ENCODE measurements around the gene AIFM2. TPM values are rescaled to one million over a fixed set of nuclear protein-coding genes. Genes with fewer than 3 reads are reported as not detected.

AIFM2 gene
- total RNA-seq, 1 experiment from 2014 or later, result 31.1 TPM

DNA sequence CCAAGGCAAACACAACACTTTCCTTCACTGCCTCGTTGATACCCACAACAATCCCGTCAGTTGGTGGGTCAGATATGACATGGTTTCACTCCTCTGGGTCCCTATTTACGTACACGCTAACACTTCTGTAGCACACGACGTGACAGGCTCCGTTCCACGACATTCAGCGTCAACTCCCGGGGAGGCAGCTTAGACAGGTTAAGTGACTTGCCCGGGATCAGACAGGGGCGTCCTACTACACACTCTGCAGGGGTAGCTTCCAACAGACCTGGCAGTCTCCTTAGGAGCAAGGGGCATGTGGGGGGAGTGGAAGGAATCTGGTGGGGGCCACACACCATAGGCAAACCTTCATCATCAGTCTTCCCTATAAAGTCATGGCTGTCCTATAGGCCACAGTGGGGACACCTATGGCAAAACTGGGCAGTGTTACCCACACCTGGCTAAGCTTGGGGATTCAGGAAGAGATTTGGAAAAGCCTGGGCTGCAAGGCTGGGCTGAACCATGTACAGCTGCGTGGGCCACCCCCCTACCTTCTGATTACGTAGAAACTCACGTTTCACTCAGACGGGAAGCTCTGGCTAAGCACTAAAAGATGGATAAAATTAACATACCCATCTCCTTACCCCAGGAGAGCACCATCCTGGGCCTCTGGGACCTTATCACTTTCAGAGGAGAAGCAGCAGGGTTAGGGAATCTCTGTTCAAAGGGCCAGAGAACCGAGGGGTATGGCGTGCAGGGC, 11.9 kb upstream of the AIFM2 start:
- intact Hi-C loops (cut with micrococcal nuclease; ENCODE audit: unreplicated experiment), result no loop called here
- Histone ChIP-seq H3K36me3 (ENCODE audit: control insufficient read depth, insufficient read depth, low read length) (peaks cover 2% of the 10 kb centered on the region), H3K4me1 (peaks cover 15% of the 10 kb centered on the region; the same call in 1 of the 2 replicates), H3K27me3 (replicated peaks; ENCODE audit: control insufficient read depth, insufficient read depth, low read length) (no peaks in the 10 kb centered on the region), H3K4me3 (ENCODE audit: low read depth, low read length) (peak overlapping the region; percentile 74), H3K9me3 (no peaks in the 10 kb centered on the region)
- POLR2A ChIA-PET, result interaction anchor here (0.6 kb wide), 1 partner anchor 31 kb away, joined by 3 read pairs; no protein-coding TSS in a partner anchor
- Mint-ChIP-seq H3K4me3 (ENCODE audit: unreplicated experiment) (peak overlapping the region; percentile 98), H3K9me3 (ENCODE audit: unreplicated experiment) (no peaks in the 10 kb centered on the region), H3K36me3 (ENCODE audit: insufficient read depth, unreplicated experiment) (peaks cover 30% of the 10 kb centered on the region), H3K27me3 (ENCODE audit: insufficient read depth, unreplicated experiment) (no peaks in the 10 kb centered on the region), H3K4me1 (ENCODE audit: low read depth, unreplicated experiment) (peaks cover 8% of the 10 kb centered on the region), H3K27ac (ENCODE audit: unreplicated experiment) (peak overlapping the region; percentile 68)
- DNase-seq, result peak in 1 of 2 experiments; percentile 36
- TF ChIP-seq, protein P1, sequence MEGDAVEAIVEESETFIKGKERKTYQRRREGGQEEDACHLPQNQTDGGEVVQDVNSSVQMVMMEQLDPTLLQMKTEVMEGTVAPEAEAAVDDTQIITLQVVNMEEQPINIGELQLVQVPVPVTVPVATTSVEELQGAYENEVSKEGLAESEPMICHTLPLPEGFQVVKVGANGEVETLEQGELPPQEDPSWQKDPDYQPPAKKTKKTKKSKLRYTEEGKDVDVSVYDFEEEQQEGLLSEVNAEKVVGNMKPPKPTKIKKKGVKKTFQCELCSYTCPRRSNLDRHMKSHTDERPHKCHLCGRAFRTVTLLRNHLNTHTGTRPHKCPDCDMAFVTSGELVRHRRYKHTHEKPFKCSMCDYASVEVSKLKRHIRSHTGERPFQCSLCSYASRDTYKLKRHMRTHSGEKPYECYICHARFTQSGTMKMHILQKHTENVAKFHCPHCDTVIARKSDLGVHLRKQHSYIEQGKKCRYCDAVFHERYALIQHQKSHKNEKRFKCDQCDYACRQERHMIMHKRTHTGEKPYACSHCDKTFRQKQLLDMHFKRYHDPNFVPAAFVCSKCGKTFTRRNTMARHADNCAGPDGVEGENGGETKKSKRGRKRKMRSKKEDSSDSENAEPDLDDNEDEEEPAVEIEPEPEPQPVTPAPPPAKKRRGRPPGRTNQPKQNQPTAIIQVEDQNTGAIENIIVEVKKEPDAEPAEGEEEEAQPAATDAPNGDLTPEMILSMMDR (IDR thresholded peaks at IDR 0.05; ENCODE audit: insufficient read depth in 1 of 2, low read depth in 1 of 2, low read length in 1 of 2, severe bottlenecking in 1 of 2, unreplicated experiment in 1 of 2), result no peak
- CTCF ChIA-PET, result interaction anchor here (0.5 to 3.6 kb wide), 8 partner anchors 8 to 821 kb away, joined by 3 to 124 read pairs (median 20); no protein-coding TSS in a partner anchor
- BruUV-seq (replicated peaks), result TSS peak; percentile 10

DNA sequence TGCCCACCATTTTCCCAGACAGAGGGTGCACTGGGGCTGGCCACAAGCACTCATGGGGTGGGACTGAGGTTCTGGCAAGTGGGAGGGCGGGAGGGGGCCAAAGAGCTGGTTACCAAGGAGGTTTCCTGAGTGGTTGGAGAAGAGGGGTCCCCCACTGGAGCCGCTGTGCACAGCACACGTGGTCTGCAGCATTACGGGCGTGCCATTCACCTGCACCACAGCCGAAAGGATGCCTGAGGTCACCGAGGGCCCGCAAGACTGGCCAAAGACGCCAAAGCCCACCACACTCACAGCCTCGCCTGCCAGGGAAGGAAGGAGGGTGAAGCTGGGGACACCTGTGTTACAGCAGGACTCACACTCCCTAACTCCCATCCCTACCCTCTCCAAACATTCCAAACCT, 9.9 kb upstream of the AIFM2 start:
- Histone ChIP-seq H3K9me3 (no peaks in the 10 kb centered on the region), H3K4me1 (peaks cover 14% of the 10 kb centered on the region; the same call in 1 of the 2 replicates), H3K27me3 (replicated peaks; ENCODE audit: control insufficient read depth, insufficient read depth, low read length) (no peaks in the 10 kb centered on the region), H3K4me3 (ENCODE audit: low read depth, low read length) (no peak overlapping the region), H3K36me3 (ENCODE audit: control insufficient read depth, insufficient read depth, low read length) (no peaks in the 10 kb centered on the region)
- intact Hi-C loops (cut with micrococcal nuclease; ENCODE audit: unreplicated experiment), result no loop called here
- Mint-ChIP-seq H3K27me3 (ENCODE audit: insufficient read depth, unreplicated experiment) (no peaks in the 10 kb centered on the region), H3K27ac (ENCODE audit: unreplicated experiment) (no peak overlapping the region), H3K4me3 (ENCODE audit: unreplicated experiment) (no peak overlapping the region), H3K4me1 (ENCODE audit: low read depth, unreplicated experiment) (peaks cover 8% of the 10 kb centered on the region), H3K9me3 (ENCODE audit: unreplicated experiment) (no peaks in the 10 kb centered on the region), H3K36me3 (ENCODE audit: insufficient read depth, unreplicated experiment) (peaks cover 12% of the 10 kb centered on the region)
- ChIA-PET POLR2A (no interaction called here), CTCF (no interaction called here)
- peak in 1 of 2 experiments; percentile 35 for DNase-seq
- no TSS peak for BruUV-seq (replicated peaks)
- TF ChIP-seq, protein P1 (IDR thresholded peaks at IDR 0.05; ENCODE audit: insufficient read depth in 1 of 2, low read depth in 1 of 2, low read length in 1 of 2, severe bottlenecking in 1 of 2, unreplicated experiment in 1 of 2), result no peak

DNA sequence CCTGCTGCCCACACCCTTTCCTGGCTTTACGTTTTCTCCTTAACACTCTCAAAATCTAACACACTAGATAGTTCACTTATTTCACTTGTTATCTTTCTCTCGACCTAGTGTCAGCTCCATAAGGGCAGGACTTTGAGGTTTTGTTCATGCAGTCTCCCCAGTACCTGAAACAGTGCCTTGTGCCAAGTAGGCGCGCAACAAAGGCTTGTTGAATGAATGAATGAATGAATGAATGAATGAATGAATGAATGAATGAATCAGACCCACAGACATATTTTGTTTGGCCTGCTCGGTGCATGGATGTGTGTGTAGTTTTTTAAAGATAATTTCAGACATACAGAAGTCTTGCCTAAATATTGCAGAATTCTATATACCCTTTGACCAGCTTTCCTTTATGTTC, 7.7 kb upstream of the AIFM2 start:
- H3K36me3 Mint-ChIP-seq (ENCODE audit: insufficient read depth, unreplicated experiment), result no peaks in the 10 kb centered on the region
- TF ChIP-seq, protein P1 (IDR thresholded peaks at IDR 0.05; ENCODE audit: insufficient read depth in 1 of 2, low read depth in 1 of 2, low read length in 1 of 2, severe bottlenecking in 1 of 2, unreplicated experiment in 1 of 2), result no peak
- H3K27ac Mint-ChIP-seq (ENCODE audit: unreplicated experiment), result no peak overlapping the region
- no peaks in the 10 kb centered on the region for H3K27me3 ChIP-seq (replicated peaks; ENCODE audit: control insufficient read depth, insufficient read depth, low read length)
- H3K4me1 ChIP-seq, result peaks cover 9% of the 10 kb centered on the region; the same call in 1 of the 2 replicates
- POLR2A ChIA-PET, result no interaction called here
- DNase-seq, result no peak
- no peaks in the 10 kb centered on the region for H3K27me3 Mint-ChIP-seq (ENCODE audit: insufficient read depth, unreplicated experiment)
- intact Hi-C loops (cut with micrococcal nuclease; ENCODE audit: unreplicated experiment), result no loop called here
- H3K4me3 ChIP-seq (ENCODE audit: low read depth, low read length), result no peak overlapping the region
- no TSS peak for BruUV-seq (replicated peaks)
- H3K36me3 ChIP-seq (ENCODE audit: control insufficient read depth, insufficient read depth, low read length), result no peaks in the 10 kb centered on the region
- H3K4me3 Mint-ChIP-seq (ENCODE audit: unreplicated experiment), result no peak overlapping the region
- CTCF ChIA-PET, result no interaction called here
- peaks cover 8% of the 10 kb centered on the region for H3K4me1 Mint-ChIP-seq (ENCODE audit: low read depth, unreplicated experiment)
- no peaks in the 10 kb centered on the region for H3K9me3 Mint-ChIP-seq (ENCODE audit: unreplicated experiment)
- no peaks in the 10 kb centered on the region for H3K9me3 ChIP-seq

All from Caco-2 (cell line).